ENCODE results near the gene ITGB6. TPM values are rescaled to one million over a fixed set of nuclear protein-coding genes. Genes with fewer than 3 reads are reported as not detected.
A peak's percentile ranks its signal among the peaks of the same experiment; 100 is the strongest.

Gene ITGB6
- total and polyA plus RNA-seq, 2 experiments from 2014 or later, result 20.3 to 41.1 TPM

GRCh38 chr2:160206436-160206835 is 6.4 kb upstream of the ITGB6 start:
- H3K4me1 ChIP-seq (ENCODE audit: insufficient read depth), result peaks cover 25% of the 10 kb centered on the region
- no peaks in the 10 kb centered on the region for H3K27me3 ChIP-seq
- 97% methylated on average over 4 of the region's 4 CpGs for WGBS (ENCODE audit: low lambda C conversion rate, missing lambda C conversion rate)
- no peak overlapping the region for H3K27ac ChIP-seq
- no peak overlapping the region for H3K4me3 ChIP-seq
- no peaks in the 10 kb centered on the region for H4K20me1 ChIP-seq (ENCODE audit: insufficient read depth, poor library complexity, severe bottlenecking)
- H3K79me2 ChIP-seq, result no peaks in the 10 kb centered on the region
- no peaks in the 10 kb centered on the region for H3K9me3 ChIP-seq (ENCODE audit: low read depth)
- H2AFZ ChIP-seq, result no peak overlapping the region
- no peak overlapping the region for H3K4me2 ChIP-seq
- H3K9me2 ChIP-seq (replicated peaks; ENCODE audit: insufficient read depth), result no peaks in the 10 kb centered on the region
- no peaks in the 10 kb centered on the region for H3K36me3 ChIP-seq (replicated peaks; ENCODE audit: insufficient read depth, low read depth)
- DNase-seq (ENCODE audit: low spot score), result no peak
- no peak for TF ChIP-seq CTCF (IDR thresholded peaks at IDR 0.05; ENCODE audit: poor library complexity)
- no peak for TF ChIP-seq EZH2phosphoT487 (IDR thresholded peaks at IDR 0.05; ENCODE audit: low read depth, severe bottlenecking, unreplicated experiment)
- no peak for TF ChIP-seq EZH2 (IDR thresholded peaks at IDR 0.05; ENCODE audit: borderline replicate concordance)

GRCh38 chr2:160205505-160205904 is 5.4 kb upstream of the ITGB6 start:
- peaks cover 24% of the 10 kb centered on the region for H3K4me1 ChIP-seq (ENCODE audit: insufficient read depth)
- no peaks in the 10 kb centered on the region for H3K27me3 ChIP-seq
- peak overlapping the region; percentile 65 for H3K27ac ChIP-seq
- DNase-seq (ENCODE audit: low spot score), result peak; percentile 81
- no peaks in the 10 kb centered on the region for H3K79me2 ChIP-seq
- no peak overlapping the region for H3K4me3 ChIP-seq
- no peak overlapping the region for H2AFZ ChIP-seq
- no peaks in the 10 kb centered on the region for H3K36me3 ChIP-seq (replicated peaks; ENCODE audit: insufficient read depth, low read depth)
- 59% methylated on average over 7 of the region's 7 CpGs for WGBS (ENCODE audit: low lambda C conversion rate, missing lambda C conversion rate)
- H4K20me1 ChIP-seq (ENCODE audit: insufficient read depth, poor library complexity, severe bottlenecking), result no peaks in the 10 kb centered on the region
- no peaks in the 10 kb centered on the region for H3K9me2 ChIP-seq (replicated peaks; ENCODE audit: insufficient read depth)
- TF ChIP-seq EZH2 (IDR thresholded peaks at IDR 0.05; ENCODE audit: borderline replicate concordance), result no peak
- TF ChIP-seq EZH2phosphoT487 (IDR thresholded peaks at IDR 0.05; ENCODE audit: low read depth, severe bottlenecking, unreplicated experiment), result no peak
- no peak for TF ChIP-seq CTCF (IDR thresholded peaks at IDR 0.05; ENCODE audit: poor library complexity)
- no peaks in the 10 kb centered on the region for H3K9me3 ChIP-seq (ENCODE audit: low read depth)
- no peak overlapping the region for H3K4me2 ChIP-seq

- H3K9me3 ChIP-seq (ENCODE audit: low read depth), result no peaks in the 10 kb centered on the region
- no peak overlapping the region for H2AFZ ChIP-seq
- no peak overlapping the region for H3K4me3 ChIP-seq
- H3K36me3 ChIP-seq (replicated peaks; ENCODE audit: insufficient read depth, low read depth), result no peaks in the 10 kb centered on the region
- H3K79me2 ChIP-seq, result peaks cover under 1% of the 10 kb centered on the region
- H3K27ac ChIP-seq, result no peak overlapping the region
- TF ChIP-seq EZH2phosphoT487 (IDR thresholded peaks at IDR 0.05; ENCODE audit: low read depth, severe bottlenecking, unreplicated experiment) (no peak), CTCF (IDR thresholded peaks at IDR 0.05; ENCODE audit: poor library complexity) (no peak), EZH2 (IDR thresholded peaks at IDR 0.05; ENCODE audit: borderline replicate concordance) (no peak)
- no peaks in the 10 kb centered on the region for H3K9me2 ChIP-seq (replicated peaks; ENCODE audit: insufficient read depth)
- no peak overlapping the region for H3K4me2 ChIP-seq
- WGBS (ENCODE audit: low lambda C conversion rate, missing lambda C conversion rate), result 76% methylated on average over 3 of the region's 3 CpGs
- peaks cover 8% of the 10 kb centered on the region for H3K4me1 ChIP-seq (ENCODE audit: insufficient read depth)
- no peaks in the 10 kb centered on the region for H3K27me3 ChIP-seq
- no peak for DNase-seq (ENCODE audit: low spot score)
- H4K20me1 ChIP-seq (ENCODE audit: insufficient read depth, poor library complexity, severe bottlenecking), result no peaks in the 10 kb centered on the region
Observed at GRCh38 chr2:160203422-160203821, 3.4 kb upstream of the ITGB6 start.

GRCh38 chr2:160203007-160203406 is 2.9 kb upstream of the ITGB6 start:
- Histone ChIP-seq H3K27ac (no peak overlapping the region), H3K4me1 (ENCODE audit: insufficient read depth) (peaks cover 4% of the 10 kb centered on the region), H4K20me1 (ENCODE audit: insufficient read depth, poor library complexity, severe bottlenecking) (no peaks in the 10 kb centered on the region), H3K4me3 (no peak overlapping the region), H3K4me2 (no peak overlapping the region), H3K9me3 (ENCODE audit: low read depth) (no peaks in the 10 kb centered on the region), H3K9me2 (replicated peaks; ENCODE audit: insufficient read depth) (no peaks in the 10 kb centered on the region), H3K36me3 (replicated peaks; ENCODE audit: insufficient read depth, low read depth) (no peaks in the 10 kb centered on the region), H3K79me2 (peaks cover 5% of the 10 kb centered on the region), H2AFZ (no peak overlapping the region), H3K27me3 (no peaks in the 10 kb centered on the region)
- TF ChIP-seq EZH2phosphoT487 (IDR thresholded peaks at IDR 0.05; ENCODE audit: low read depth, severe bottlenecking, unreplicated experiment) (no peak), EZH2 (IDR thresholded peaks at IDR 0.05; ENCODE audit: borderline replicate concordance) (no peak), CTCF (IDR thresholded peaks at IDR 0.05; ENCODE audit: poor library complexity) (no peak)
- WGBS (ENCODE audit: low lambda C conversion rate, missing lambda C conversion rate), result 100% methylated on average over 1 of the region's 1 CpG
- DNase-seq (ENCODE audit: low spot score), result no peak
